Thoracic aorta (tissue), 2 donors: ENCODE data around the gene REV3L. TPM values are rescaled to one million over a fixed set of nuclear protein-coding genes. Genes with fewer than 3 reads are reported as not detected.

Experiments used
- ATAC-seq: fragments of 150-250 bp; one replicate; pipeline ENCODE4 v1.8.0; 2017; ENCODE audit warnings: low read depth; ENCODE audit not compliant: insufficient number of reproducible peaks, low FRiP score
- DNase-seq: peaks from one replicate; pipeline ENCODE4 v3.0.0-alpha.2; 2020; ENCODE audit warnings: low spot score
- H3K27ac ChIP-seq, 2 donors: fragments of 200-600 bp; sonication (generic); 1 replicate in 1 of 2; 2 replicates in 1 of 2; pipeline ENCODE4 v1.5.1; 2016; ENCODE audit warnings: mild to moderate bottlenecking in 2 of 2, moderate library complexity in 2 of 2
- H3K27me3 ChIP-seq: fragments of 200-600 bp; sonication (generic); replicated peaks from 2 replicates; pipeline ENCODE4 v1.6.0; 2016; ENCODE audit warnings: mild to moderate bottlenecking; ENCODE audit not compliant: insufficient read depth
- H3K36me3 ChIP-seq: fragments of 200-600 bp; sonication (generic); one replicate; pipeline ENCODE4 v1.5.1; 2016
- H3K4me1 ChIP-seq, 2 donors: fragments of 200-600 bp; sonication (generic); 1 replicate in 1 of 2; 2 replicates in 1 of 2; pipeline versions ENCODE4 v1.5.1 to v1.6.0; 2016; ENCODE audit warnings: low read depth in 2 of 2, mild to moderate bottlenecking in 1 of 2; ENCODE audit not compliant: control insufficient read depth in 1 of 2
- H3K4me3 ChIP-seq: fragments of 200-600 bp; sonication (generic); 2 replicates; pipeline ENCODE4 v1.5.1; 2016; ENCODE audit warnings: mild to moderate bottlenecking
- H3K9me3 ChIP-seq: fragments of 200-600 bp; sonication (generic); 2 replicates; pipeline ENCODE4 v1.5.1; 2016
- total RNA-seq, 2 donors: library from RNA; depleted of rRNA; stranded (reverse); fragments of >200 nt; gene quantifications; one replicate each; pipeline versions ENCODE4 v1.1.0 to v1.2.3, GENCODE V29; 2016
- TF ChIP-seq, protein P1 (sequence below): fragments of 200-600 bp; sonication (generic); IDR thresholded peaks from one replicate; pipeline ENCODE4 v1.5.1; 2019; ENCODE audit warnings: antibody characterized with exemption

The REV3L gene
- total RNA-seq, 2 donors from 2014 or later = 25.6 to 59.8 TPM

DNA sequence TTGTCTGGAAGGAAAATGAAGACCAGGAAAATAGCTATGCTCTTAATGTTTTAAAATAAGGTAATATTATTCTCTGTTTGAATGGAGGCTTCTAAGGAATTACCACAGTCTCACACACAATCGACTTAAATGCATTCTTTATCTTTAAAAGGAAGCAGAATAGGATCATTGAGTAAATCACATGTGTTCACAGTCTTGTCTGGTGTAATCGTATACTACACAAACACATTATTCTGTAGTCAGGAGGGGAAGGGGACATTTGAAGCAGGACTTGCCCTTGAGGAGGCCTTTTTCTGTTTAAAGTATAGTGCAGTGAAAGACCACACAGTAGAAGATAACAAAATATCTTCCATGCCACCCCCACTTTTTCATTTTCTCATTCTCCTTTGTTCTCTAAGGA lies 20.6 kb upstream of the REV3L start:
- Histone ChIP-seq H3K36me3 (no peaks in the 10 kb centered on the region), H3K27ac (no peak overlapping the region), H3K9me3 (no peaks in the 10 kb centered on the region), H3K4me3 (no peak overlapping the region), H3K4me1 (no peaks in the 10 kb centered on the region), H3K27me3 (no peaks in the 10 kb centered on the region)
- ATAC-seq = no peak
- no peak for DNase-seq
- TF ChIP-seq, protein P1, sequence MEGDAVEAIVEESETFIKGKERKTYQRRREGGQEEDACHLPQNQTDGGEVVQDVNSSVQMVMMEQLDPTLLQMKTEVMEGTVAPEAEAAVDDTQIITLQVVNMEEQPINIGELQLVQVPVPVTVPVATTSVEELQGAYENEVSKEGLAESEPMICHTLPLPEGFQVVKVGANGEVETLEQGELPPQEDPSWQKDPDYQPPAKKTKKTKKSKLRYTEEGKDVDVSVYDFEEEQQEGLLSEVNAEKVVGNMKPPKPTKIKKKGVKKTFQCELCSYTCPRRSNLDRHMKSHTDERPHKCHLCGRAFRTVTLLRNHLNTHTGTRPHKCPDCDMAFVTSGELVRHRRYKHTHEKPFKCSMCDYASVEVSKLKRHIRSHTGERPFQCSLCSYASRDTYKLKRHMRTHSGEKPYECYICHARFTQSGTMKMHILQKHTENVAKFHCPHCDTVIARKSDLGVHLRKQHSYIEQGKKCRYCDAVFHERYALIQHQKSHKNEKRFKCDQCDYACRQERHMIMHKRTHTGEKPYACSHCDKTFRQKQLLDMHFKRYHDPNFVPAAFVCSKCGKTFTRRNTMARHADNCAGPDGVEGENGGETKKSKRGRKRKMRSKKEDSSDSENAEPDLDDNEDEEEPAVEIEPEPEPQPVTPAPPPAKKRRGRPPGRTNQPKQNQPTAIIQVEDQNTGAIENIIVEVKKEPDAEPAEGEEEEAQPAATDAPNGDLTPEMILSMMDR = no peak

DNA sequence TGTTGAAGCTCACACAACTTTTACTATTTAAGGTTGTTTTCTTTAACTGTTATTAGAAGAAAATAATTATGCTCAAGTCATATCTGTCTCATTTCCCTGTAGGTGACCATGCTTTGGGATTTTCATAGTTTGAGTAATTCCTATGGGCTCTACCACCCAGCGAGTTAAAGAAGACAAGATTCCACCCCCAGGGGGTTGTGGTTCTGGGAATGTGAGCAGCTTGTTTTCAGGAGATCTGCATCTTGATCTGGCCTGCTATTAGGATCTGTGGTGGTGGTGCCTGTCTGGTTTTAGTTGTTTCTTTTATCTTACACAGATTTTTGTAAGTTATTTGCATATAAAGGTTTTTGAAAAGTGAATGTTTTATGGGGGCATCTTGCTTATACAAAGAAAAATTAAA lies 20.2 kb upstream of the REV3L start:
- Histone ChIP-seq H3K9me3 (no peaks in the 10 kb centered on the region), H3K27me3 (no peaks in the 10 kb centered on the region), H3K4me1 (no peaks in the 10 kb centered on the region), H3K4me3 (no peak overlapping the region), H3K27ac (no peak overlapping the region), H3K36me3 (no peaks in the 10 kb centered on the region)
- no peak for DNase-seq
- no peak for ATAC-seq
- TF ChIP-seq, protein P1 = no peak

GRCh38 chr6:111502154-111502553 lies 19.1 kb upstream of the REV3L start:
- TF ChIP-seq, protein P1 = no peak
- Histone ChIP-seq H3K9me3 (no peaks in the 10 kb centered on the region), H3K4me1 (no peaks in the 10 kb centered on the region), H3K27me3 (no peaks in the 10 kb centered on the region), H3K27ac (no peak overlapping the region), H3K4me3 (no peak overlapping the region), H3K36me3 (no peaks in the 10 kb centered on the region)
- ATAC-seq = no peak
- DNase-seq = no peak

DNA sequence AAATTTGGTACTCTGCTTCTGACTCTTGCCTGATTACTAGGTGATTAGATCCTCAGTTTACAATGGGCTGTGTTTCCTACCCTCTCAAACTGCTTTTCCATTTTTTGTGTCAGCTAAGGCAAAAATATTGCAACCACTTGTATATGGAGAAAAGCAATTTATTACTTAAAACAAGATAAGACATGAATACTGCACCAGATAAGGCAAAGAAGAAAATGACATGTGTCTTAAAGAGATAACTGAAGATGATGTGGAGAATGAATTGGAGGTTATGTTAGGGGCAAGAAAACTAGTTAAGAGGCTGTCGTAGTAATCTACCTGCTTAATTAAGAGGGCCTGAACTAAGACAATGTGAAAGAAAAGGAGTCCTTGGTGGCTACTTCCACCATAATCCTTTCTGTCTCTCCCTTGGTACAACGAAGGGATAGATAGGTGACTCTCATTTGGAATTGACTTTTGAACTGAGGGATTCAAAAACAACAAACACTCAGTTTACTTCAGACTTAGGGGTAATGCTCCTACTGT lies 16.3 kb upstream of the REV3L start:
- no peak for DNase-seq
- no peak overlapping the region for H3K27ac ChIP-seq
- no peak for ATAC-seq
- no peak overlapping the region for H3K4me3 ChIP-seq
- H3K36me3 ChIP-seq = no peaks in the 10 kb centered on the region
- H3K4me1 ChIP-seq = peaks cover 7 to 17% of the 10 kb centered on the region in 2 donors
- TF ChIP-seq, protein P1 = no peak
- no peaks in the 10 kb centered on the region for H3K27me3 ChIP-seq
- no peaks in the 10 kb centered on the region for H3K9me3 ChIP-seq

DNA sequence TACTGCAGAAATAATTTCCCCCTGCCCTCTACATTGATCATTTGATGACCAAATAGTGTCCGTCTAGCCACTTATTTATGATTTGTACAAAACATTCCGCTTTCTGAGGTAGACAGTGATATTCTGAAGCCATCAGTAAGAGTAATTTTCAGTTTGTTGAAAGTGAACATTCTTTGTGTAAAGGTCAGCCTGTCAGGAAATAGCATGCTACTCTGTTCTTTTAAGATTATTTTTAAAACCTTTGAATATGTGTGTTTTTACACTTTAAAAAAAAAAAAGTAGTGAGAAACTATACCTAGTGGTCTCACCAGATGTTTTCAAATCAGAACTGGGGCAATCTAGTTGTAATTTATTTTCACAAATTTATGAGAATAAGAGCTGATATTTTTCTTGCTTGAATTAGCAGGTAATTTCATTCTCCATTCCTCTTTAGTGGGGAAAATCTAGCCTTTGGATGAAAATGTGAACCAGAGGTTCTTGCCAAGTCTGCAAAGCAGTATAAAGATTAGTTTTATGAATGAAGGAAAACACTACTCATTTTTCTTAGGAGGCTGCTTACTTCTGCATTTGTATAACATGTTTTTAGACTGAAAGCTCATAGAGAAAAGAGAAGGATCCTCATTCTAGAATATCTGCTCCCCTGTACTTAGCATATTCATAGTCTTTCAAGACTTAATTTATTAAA lies 12.1 kb upstream of the REV3L start:
- DNase-seq = no peak
- H3K27ac ChIP-seq = no peak overlapping the region
- no peak for ATAC-seq
- H3K9me3 ChIP-seq = no peaks in the 10 kb centered on the region
- no peaks in the 10 kb centered on the region for H3K36me3 ChIP-seq
- H3K4me3 ChIP-seq = no peak overlapping the region
- no peaks in the 10 kb centered on the region for H3K27me3 ChIP-seq
- TF ChIP-seq, protein P1 = no peak
- H3K4me1 ChIP-seq = peaks cover 7 to 17% of the 10 kb centered on the region in 2 donors
